IMR-90 (cell line): ENCODE data around the gene OXER1. TPM values are rescaled to one million over a fixed set of nuclear protein-coding genes. Genes with fewer than 3 reads are reported as not detected.
A peak's percentile ranks its signal among the peaks of the same experiment; 100 is the strongest.

Experiments
- ATAC-seq: fragments of 200-7000 bp; cut with Tn5 transposase; 2 replicates; pipeline ENCODE4 v1.9.1; 2020; ENCODE audit warnings: low read depth, mild to moderate bottlenecking, moderate library complexity
- BruUV-seq: library from RNA; stranded (reverse); fragments of 400-500 nt; replicated peaks from 2 replicates; lab custom pipeline; 2021; lab: Mats Ljungman, UMichigan
- CTCF ChIA-PET: fragments of 300-600 bp; formaldehyde crosslinking; extraction: SDS; loops from one replicate; lab custom pipeline; 2021; ENCODE audit warnings: antibody characterized with exemption; lab: Yijun Ruan, JAX
- POLR2A ChIA-PET: fragments of 300-600 bp; sonication (Branson Sonifier 250); formaldehyde crosslinking; loops from one replicate; lab custom pipeline; 2022; ENCODE audit warnings: antibody characterized with exemption; ENCODE audit not compliant: unreplicated experiment; lab: Charles Lee
- DNase-seq: peaks from one replicate; pipeline ENCODE4 v3.0.0; 2013
- H2AFZ ChIP-seq: replicated peaks from 2 replicates; pipeline ENCODE3; 2013; ENCODE audit warnings: low read length, mild to moderate bottlenecking; ENCODE audit not compliant: poor library complexity
- H2AK5ac ChIP-seq: 2 replicates; pipeline ENCODE4 v1.6.1; 2013; ENCODE audit warnings: low read depth, low read length, inconsistent platforms
- H2AK9ac ChIP-seq: replicated peaks from 2 replicates; pipeline ENCODE3; 2013; ENCODE audit warnings: mild to moderate bottlenecking, low read depth, low read length, moderate library complexity; ENCODE audit not compliant: poor library complexity
- H2BK120ac ChIP-seq: 2 replicates; pipeline ENCODE4 v1.6.1; 2013; ENCODE audit warnings: low read depth, low read length, inconsistent platforms
- H2BK15ac ChIP-seq: 3 replicates; pipeline ENCODE4 v1.6.1; 2013; ENCODE audit warnings: low read depth, low read length, inconsistent platforms
- H2BK20ac ChIP-seq: 2 replicates; pipeline ENCODE4 v1.6.1; 2013; ENCODE audit warnings: low read depth, mild to moderate bottlenecking, inconsistent platforms, low read length, moderate library complexity
- H2BK5ac ChIP-seq: 2 replicates; pipeline ENCODE4 v1.6.1; 2013; ENCODE audit warnings: mild to moderate bottlenecking, low read depth, low read length, inconsistent platforms; ENCODE audit not compliant: poor library complexity, severe bottlenecking
- H3K14ac ChIP-seq: replicated peaks from 2 replicates; pipeline ENCODE4 v1.6.1; 2013; ENCODE audit warnings: low read depth, low read length, inconsistent platforms
- H3K18ac ChIP-seq: 2 replicates; pipeline ENCODE4 v1.6.1; 2013; ENCODE audit warnings: low read depth, low read length, control low read depth
- H3K23ac ChIP-seq: 2 replicates; pipeline ENCODE4 v1.6.1; 2013; ENCODE audit warnings: low read depth, low read length, inconsistent platforms
- H3K27ac ChIP-seq: 2 replicates; pipeline ENCODE4 v1.5.1; 2013; ENCODE audit warnings: mild to moderate bottlenecking, control low read depth, low read length; ENCODE audit not compliant: insufficient read depth
- H3K27me3 ChIP-seq: 2 replicates; pipeline ENCODE4 v1.6.1; 2013; ENCODE audit warnings: low read length; ENCODE audit not compliant: control insufficient read depth, insufficient read depth
- H3K36me3 ChIP-seq: 2 replicates; pipeline ENCODE4 v1.6.1; 2013; ENCODE audit warnings: low read length, mixed read lengths; ENCODE audit not compliant: control insufficient read depth, insufficient read depth
- H3K4ac ChIP-seq: 2 replicates; pipeline ENCODE4 v1.6.1; 2013; ENCODE audit warnings: low read depth, low read length, inconsistent platforms
- H3K4me1 ChIP-seq: 2 replicates; pipeline ENCODE4 v1.6.1; 2013; ENCODE audit warnings: low read length, mixed read lengths; ENCODE audit not compliant: control insufficient read depth, insufficient read depth
- H3K4me2 ChIP-seq: 2 replicates; pipeline ENCODE4 v1.6.1; 2013; ENCODE audit warnings: low read depth, mild to moderate bottlenecking, control low read depth, low read length, moderate library complexity
- H3K4me3 ChIP-seq: 2 replicates; pipeline ENCODE4 v1.5.1; 2013; ENCODE audit warnings: low read depth, mild to moderate bottlenecking, control low read depth, low read length, moderate library complexity; ENCODE audit not compliant: insufficient read depth
- H3K56ac ChIP-seq: 2 replicates; pipeline ENCODE4 v1.6.1; 2013; ENCODE audit warnings: low read length, inconsistent platforms; ENCODE audit not compliant: insufficient read depth; ENCODE audit errors: extremely low read depth
- H3K79me1 ChIP-seq, 2 experiments: 2 replicates each; pipeline ENCODE4 v1.6.1; 2013; ENCODE audit warnings: low read length in 2 of 2, inconsistent platforms in 1 of 2, low read depth in 1 of 2
- H3K9ac ChIP-seq: 2 replicates; pipeline ENCODE4 v1.6.1; 2013; ENCODE audit warnings: low read depth, low read length, control low read depth
- H3K9me1 ChIP-seq: 2 replicates; pipeline ENCODE4 v1.6.1; 2013; ENCODE audit warnings: low read length, inconsistent platforms; ENCODE audit not compliant: insufficient read depth
- H3K9me3 ChIP-seq: 2 replicates; pipeline ENCODE4 v1.6.1; 2013; ENCODE audit warnings: low read length; ENCODE audit not compliant: control insufficient read depth, insufficient read depth
- H4K20me1 ChIP-seq: 2 replicates; pipeline ENCODE4 v1.6.1; 2013; ENCODE audit warnings: low read length, inconsistent platforms; ENCODE audit not compliant: insufficient read depth
- H4K5ac ChIP-seq: 2 replicates; pipeline ENCODE4 v1.6.1; 2013; ENCODE audit warnings: mild to moderate bottlenecking, low read depth, low read length, control low read depth
- H4K8ac ChIP-seq, 2 experiments: 2 replicates each; pipeline ENCODE4 v1.6.1; 2013; ENCODE audit warnings: low read depth in 2 of 2, low read length in 2 of 2, control low read depth in 1 of 2, inconsistent platforms in 1 of 2
- H4K91ac ChIP-seq: 2 replicates; pipeline ENCODE4 v1.6.1; 2013; ENCODE audit warnings: low read depth, low read length, inconsistent platforms; ENCODE audit not compliant: insufficient read depth
- BHLHE40 ChIP-seq: fragments of 150-350 bp; IDR thresholded peaks from 2 replicates; pipeline ENCODE4 v1.6.1; 2016; ENCODE audit warnings: mild to moderate bottlenecking, low read depth, low read length
- CHD1 ChIP-seq: IDR thresholded peaks from 2 replicates; pipeline ENCODE4 v1.6.1; 2012; ENCODE audit warnings: low read depth, low read length, improper control_type of control experiment
- CTCF ChIP-seq: conservative IDR thresholded peaks from 2 replicates; pipeline ENCODE4 v1.5.1; 2012; ENCODE audit warnings: mild to moderate bottlenecking, low read depth, low read length, improper control_type of control experiment
- MAZ ChIP-seq: IDR thresholded peaks from 2 replicates; pipeline ENCODE4 v1.6.1; 2012; ENCODE audit warnings: low read depth, mild to moderate bottlenecking, low read length, improper control_type of control experiment, moderate library complexity, borderline replicate concordance
- MXI1 ChIP-seq: IDR thresholded peaks from 2 replicates; pipeline ENCODE4 v1.6.1; 2012; ENCODE audit warnings: low read depth, mild to moderate bottlenecking, low read length, moderate library complexity, borderline replicate concordance
- NFE2L2 ChIP-seq: fragments of 150-350 bp; IDR thresholded peaks from 2 replicates; pipeline ENCODE4 v1.6.1; 2016; ENCODE audit warnings: low read depth, mild to moderate bottlenecking, low read length
- SMC3 ChIP-seq: fragments of 150-350 bp; IDR thresholded peaks from 2 replicates; pipeline ENCODE4 v1.6.1; 2016; ENCODE audit warnings: low read depth, mild to moderate bottlenecking, antibody characterized with exemption, low read length, moderate library complexity
- WGBS, 2 experiments: methylation state at CpG; one replicate each; pipeline versions ENCODE4 v1.1.5 to v1.1.7; 2013; ENCODE audit warnings: missing lambda C conversion rate in 2 of 2; ENCODE audit not compliant: insufficient read length in 1 of 2; ENCODE audit errors: extremely low coverage in 2 of 2; 5-methylcytosine and 5-hydroxymethylcytosine counted together
- dilution Hi-C: fragments of 300-500 bp; cut with HindIII; formaldehyde crosslinking; loops from one replicate; pipeline ENCODE4 v1.14.3; 2018; ENCODE audit warnings: low sequenced_read_pairs; ENCODE audit not compliant: unreplicated experiment
- in situ Hi-C: fragments of 300-500 bp; cut with MboI; formaldehyde crosslinking; loops from 3 replicates; pipeline ENCODE4 v1.14.3; 2019; ENCODE audit warnings: low sequenced_read_pairs, inconsistent platforms, mixed read lengths
- intact Hi-C: fragments of 100-400 bp; cut with micrococcal nuclease; formaldehyde crosslinking; loops from 2 replicates; pipeline ENCODE4 v1.10.0; 2022
- polyA plus RNA-seq, 3 experiments: library from polyadenylated mRNA; depleted of rRNA; stranded (reverse); fragments of >200 nt; gene quantifications; 2 replicates each; pipeline ENCODE4 v1.2.3, GENCODE V29; 2012; ENCODE audit warnings: low replicate concordance in 1 of 3
- total RNA-seq: library from RNA; depleted of rRNA; stranded (reverse); fragments of >200 nt; gene quantifications from 2 replicates; pipeline ENCODE4 v1.2.3, GENCODE V29; 2012

The OXER1 gene
- total and polyA plus RNA-seq, 2 of the 4 experiments (the other 2 are of a cell fraction) = not detected

GRCh38 chr2:42794271-42795046, 30.5 kb upstream of the OXER1 start:
- Histone ChIP-seq H2BK120ac (peak overlapping the region; percentile 74), H2BK5ac (no peak overlapping the region), H3K36me3 (no peaks in the 10 kb centered on the region), H2AK9ac (no peak overlapping the region), H2BK15ac (no peak overlapping the region), H3K18ac (peak overlapping the region; percentile 70), H2BK20ac (peak overlapping the region; percentile 55; the same call in 1 of the 2 replicates), H4K8ac (no peak overlapping the region), H4K91ac (no peak overlapping the region; the same call in 1 of the 2 replicates), H2AFZ (peak overlapping the region; percentile 39), H4K5ac (no peak overlapping the region), H3K4ac (no peak overlapping the region), H3K79me1 (no peaks in the 10 kb centered on the region), H3K9me3 (peaks cover 11% of the 10 kb centered on the region), H3K9ac (no peak overlapping the region), H4K20me1 (no peaks in the 10 kb centered on the region), H3K56ac (no peak overlapping the region), H3K27me3 (peaks cover 18% of the 10 kb centered on the region), H3K4me1 (peaks cover 6% of the 10 kb centered on the region), H2AK5ac (peak overlapping the region; percentile 3; the same call in 1 of the 2 replicates), H3K9me1 (no peaks in the 10 kb centered on the region), H3K4me3 (no peak overlapping the region), H3K23ac (no peak overlapping the region), H3K27ac (no peak overlapping the region), H3K4me2 (no peak overlapping the region), H3K14ac (no peak overlapping the region)
- WGBS, 2 experiments = 67% methylated on average over 2 of the region's 8 CpGs; no CpG with 5 or more reads in 1 of the 2 experiments
- in situ Hi-C loops = no loop called here
- ChIA-PET POLR2A (no interaction called here), CTCF (no interaction called here)
- no TSS peak for BruUV-seq
- dilution Hi-C loops = no loop called here
- intact Hi-C loops = no loop called here
- TF ChIP-seq SMC3 (no peak), CHD1 (no peak), BHLHE40 (no peak), MXI1 (no peak), NFE2L2 (no peak), CTCF (no peak), MAZ (no peak)
- DNase-seq = no peak
- ATAC-seq = no peak
